Left forelimb (tissue), 1 donor: ENCODE measurements around the gene E4F1.
A peak's percentile ranks its signal among the peaks of the same experiment; 100 is the strongest.
"Not testable (repeated sequence)": the region's sequence is repeated elsewhere in the genome, so short reads cannot be mapped to it uniquely, and the experiment has no call there.

Source experiments
- DNase-seq: peaks from one replicate; pipeline ENCODE4 v3.0.0-alpha.2; 2018; ENCODE audit warnings: low spot score

The E4F1 gene

DNA sequence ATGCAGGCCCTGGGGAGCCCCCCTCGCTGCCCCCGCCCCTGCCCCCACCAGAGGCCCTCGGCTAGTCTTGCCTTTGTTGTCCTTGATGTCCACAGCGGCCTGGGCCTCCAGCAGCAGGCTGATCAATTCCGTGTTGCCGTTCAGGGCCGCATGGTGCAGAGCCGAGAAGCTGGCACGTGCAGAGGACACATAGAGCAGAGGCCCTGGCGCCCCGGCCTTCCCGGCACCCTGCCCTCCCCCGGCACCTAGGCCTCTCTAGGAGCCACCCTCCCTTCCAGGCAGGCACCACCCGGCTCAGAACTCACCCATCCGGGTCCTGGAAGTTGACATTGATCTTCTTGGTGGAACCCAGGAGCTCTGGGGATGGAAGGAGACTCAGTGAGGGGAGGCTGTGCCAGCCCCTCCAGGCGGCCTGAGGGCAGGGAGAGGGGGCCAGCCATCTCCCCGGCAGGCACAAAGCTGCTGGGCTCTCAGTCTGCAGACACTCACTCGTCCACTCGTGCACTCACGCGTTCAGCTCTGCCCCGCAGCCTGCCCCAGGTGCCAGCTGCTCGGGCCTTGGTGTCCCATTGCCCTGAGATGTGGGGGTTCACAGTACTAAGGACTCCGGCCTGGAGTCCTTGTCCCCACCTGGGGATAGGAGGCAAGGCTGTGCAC is 33.3 kb upstream of the E4F1 start:
- no peak for DNase-seq

DNA sequence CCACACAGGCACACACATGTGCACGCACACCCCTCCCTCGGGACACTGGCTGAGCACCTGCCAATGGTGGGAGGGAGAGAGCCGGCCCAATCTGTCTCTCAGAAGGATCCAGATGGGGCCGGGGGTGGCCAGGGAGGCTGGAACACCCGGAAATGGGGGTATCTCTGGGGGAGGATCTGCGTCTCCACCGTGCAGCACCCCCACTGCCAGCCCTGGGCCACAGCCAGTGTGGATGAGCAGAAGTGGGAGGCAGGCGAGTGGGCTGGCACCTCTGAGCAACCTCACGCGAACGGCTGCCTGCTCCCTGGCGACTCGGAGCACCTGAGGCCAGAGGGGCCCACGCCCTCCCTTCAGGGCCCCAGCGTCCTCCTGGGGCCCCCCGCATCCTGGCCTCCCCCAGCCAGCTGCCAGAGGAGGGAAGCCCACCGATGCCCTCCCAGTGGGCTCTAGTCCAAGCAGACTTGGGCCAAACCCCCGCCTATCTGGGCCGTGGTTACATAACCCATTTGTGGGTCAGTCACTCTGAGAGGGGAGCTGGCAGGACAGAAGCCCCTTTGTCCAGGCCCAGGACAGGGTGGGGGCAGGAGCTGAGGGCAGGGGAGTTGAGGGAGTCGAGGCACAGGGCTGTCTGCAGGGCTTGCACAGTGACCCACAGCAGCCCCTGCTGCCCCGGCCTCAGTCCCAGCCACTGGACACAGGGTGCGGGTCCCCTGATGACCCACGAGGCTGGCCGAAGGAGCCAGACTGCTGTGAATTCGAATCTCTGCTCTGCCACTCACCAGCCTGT is 32.5 kb upstream of the E4F1 start:
- no peak for DNase-seq

DNA sequence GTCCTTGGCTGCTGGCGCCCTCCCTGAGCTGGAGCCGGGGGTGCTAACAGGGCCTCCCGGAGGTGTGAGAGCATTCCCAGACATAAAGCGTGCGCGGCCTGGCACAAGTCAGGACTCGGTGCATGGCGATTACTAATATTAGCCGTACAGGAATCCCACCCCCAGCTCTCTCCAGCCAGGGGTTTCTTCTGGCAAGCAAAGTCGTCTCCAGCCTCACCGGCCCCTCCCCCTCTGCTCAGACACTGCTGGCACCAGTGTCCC is 32.0 kb upstream of the E4F1 start:
- DNase-seq, result no peak

DNA sequence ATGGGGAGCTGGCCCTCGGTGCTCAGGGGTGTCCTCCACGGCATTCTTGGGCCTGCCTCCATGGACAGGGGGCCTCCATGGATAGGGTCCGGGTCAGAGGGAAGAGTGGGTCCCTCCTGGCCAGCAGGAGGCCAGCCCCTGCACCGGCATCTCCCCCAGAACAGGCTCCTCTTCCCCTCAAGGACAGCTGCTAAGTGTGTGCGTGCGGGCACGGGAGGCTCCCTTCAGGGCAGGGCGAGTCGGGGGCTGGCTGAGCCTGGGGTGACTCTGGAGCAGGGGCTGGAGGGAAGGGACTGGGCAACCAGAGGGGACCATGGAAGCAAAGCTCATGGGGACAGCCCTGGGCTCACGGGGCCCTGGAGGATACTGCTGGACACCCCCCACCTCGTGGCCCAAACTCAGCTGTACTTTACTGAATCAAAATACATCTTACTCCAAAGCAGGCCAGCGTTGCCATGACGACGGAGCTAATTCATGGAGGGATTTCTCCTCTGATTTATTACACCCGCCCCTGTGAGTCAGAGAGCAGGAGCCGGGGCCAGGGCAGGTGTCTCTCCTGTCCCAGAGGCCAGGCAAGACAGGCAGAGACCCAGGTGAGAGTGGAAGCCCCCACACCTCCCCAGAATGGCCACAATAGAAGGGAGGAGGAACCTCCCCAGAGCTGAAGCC is 29.1 kb upstream of the E4F1 start:
- DNase-seq, result no peak

DNA sequence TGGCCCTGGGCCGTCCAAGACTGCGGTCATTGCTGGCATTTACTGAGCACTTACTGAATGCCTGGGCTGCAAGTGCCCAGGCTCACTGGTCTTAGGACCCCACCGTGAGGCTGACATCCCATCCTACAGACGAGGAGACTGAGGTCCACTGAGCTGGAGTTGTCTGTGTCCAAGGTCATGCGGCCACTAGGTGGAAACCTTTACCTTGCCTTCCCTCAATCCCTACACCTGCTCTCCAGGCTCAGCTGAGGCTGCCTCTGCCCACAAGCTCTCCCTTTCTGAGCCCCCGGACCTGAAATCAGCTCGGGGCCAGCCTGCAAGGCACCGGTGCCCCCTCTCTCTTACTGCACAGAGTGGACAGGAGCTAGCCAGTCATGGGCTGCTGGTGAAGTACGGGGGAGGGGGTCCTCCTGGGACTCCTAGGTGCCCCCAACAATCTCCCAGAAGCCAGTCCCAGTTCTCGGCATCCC is 28.5 kb upstream of the E4F1 start:
- DNase-seq, result no peak

DNA sequence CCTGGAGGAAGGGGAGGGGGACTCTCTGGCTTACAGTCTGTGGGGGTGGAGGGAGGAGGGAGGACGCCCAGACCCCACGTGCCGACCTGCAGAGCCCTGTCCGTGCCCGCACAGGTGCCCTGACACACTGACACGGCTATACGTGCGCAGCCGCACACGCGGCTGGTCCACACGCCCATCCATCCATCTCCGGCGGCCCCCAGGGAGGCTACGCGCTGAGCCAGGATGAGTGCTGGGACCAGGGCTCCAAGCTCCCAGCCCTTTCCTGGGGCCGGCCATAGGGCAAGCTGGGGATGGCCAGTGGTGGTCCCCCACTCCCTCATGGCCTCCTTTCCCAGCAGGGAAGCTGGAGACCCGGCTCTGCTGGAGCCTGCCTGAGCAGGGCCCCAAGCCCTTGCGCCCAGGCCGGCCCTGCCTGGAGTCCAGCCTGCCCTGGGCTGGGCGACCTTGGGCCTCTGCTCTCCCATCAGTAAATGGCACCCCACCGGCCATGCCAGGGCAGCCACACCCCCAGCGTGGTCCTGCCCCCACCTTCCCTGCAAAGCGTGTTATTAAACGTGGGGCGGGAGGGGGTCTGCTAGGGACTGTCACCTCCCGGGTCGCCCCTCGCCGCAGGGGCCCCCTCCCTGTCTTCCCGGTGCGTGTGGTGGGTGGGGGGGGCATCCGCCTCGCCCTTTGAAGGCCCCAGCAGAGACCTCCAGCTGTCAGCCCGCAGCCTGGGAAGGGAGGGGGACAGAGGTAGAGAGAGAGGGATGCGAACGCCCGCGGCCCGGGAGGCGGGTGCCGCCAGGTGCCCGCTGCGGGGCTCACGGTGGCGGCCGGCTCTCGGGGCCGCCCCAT is 27.8 kb upstream of the E4F1 start:
- DNase-seq, result no peak

DNA sequence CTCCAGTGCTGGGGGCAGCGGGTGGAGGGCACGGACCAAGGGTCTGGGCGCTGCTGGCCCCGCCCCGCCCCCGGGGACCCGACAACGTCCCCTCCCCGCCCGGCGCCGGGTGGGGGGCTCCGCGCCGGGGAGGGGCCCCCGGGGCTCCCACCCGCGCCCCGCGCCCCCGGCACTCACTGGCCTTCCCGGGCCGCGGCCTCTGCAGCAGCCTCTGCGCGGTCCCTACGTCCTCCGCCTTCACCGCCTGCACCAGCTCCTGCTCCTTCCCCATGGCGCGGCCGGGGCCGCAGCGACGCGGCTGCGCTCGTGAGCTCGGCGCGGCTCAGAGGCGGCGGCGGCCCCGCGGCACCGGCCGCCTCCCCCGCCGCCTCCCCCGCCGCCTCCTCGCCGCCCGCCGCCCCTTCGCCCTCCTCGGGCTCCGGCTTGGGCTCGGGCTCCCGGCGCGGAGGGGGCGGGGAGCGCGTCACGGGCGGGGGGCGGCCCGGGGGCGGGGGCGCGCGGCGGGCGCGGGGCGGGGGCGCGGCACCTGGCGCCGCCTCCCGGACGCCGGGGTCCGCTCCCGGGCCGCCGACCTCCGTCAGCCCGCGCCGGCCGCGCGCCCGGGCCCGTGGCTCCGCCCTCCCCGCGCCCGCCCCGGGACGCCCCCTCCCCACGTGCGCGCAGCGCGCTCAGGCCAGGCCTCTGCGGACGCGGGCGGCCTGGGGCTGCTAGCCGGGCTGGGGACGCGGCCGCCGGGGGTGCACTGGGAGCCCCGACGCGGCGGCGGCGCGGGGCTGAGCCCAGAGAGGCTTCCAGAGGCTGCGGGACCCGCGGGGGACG is 27.0 kb upstream of the E4F1 start, which contains the start of gene CASKIN1:
Gene CASKIN1, minus strand, starts transcription at position 444 of the 819 bp plus-strand sequence. Its CDS starts 173 bp downstream, at position 271.
- DNase-seq, result no peak

DNA sequence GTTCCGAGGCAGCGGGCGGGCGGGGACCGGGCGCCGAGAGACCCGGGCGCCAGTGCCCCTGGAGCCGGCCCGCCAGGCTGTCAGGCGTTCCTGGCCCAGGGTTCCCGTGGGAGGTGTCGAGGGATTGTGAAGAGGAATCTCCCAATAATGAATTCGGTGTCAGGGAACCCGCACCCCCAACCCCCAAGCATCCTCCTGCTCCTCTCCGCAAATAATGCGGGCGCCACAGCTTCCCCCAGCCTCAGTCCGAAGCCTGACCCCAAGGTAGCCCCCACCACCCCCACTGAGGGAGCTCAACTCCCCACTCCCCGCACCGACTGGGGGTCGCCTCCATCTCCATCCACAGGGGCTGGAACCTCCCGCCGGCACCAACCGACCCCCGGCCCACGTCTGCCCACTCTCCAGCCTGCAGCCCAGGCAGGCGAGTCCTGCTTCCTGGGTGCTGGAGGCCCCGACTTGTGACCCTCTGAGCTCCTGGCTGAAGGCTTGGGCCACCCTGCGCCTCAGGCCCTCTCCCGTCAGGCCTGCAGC is 26.3 kb upstream of the E4F1 start:
- DNase-seq, result no peak

DNA sequence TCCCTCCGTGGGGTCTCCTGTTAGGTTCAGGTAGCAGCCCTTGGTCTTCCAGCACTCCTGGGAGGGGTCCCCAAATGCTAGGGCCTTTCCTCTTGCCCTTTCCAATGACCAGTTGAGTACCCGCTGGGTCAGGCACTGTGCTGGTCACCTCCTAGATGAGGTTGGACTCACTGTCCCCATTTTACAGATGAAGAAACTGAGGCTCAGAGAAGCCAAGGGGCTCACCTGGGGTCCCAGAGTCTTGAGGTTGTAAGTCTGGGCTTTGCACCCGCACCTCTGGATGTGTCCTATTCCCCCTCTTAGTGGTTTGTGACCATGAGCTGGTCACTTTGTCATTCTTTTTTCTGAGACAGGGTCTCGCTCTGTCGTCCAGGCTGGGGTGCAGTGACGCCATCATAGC is 25.6 kb upstream of the E4F1 start:
- DNase-seq, result no peak

DNA sequence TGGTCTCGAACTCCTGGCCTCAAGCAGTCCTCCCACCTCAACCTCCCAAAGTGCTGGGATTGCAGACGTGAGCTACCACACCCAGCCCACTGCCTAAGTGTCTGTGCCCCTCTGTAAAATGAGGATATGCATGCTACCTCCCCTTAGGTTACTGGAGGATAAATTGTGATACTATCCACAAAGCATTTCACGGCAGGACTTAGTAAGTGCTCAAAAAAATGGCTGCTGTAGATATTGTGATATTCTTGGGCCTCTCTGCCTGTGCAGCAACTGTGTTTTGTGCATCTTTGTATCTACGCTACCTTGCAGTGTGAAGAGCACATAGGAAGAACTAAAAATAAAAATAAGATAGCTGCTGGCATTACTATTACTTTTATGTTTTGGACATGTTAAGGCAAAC is 25.1 kb upstream of the E4F1 start:
- DNase-seq, result no peak

DNA sequence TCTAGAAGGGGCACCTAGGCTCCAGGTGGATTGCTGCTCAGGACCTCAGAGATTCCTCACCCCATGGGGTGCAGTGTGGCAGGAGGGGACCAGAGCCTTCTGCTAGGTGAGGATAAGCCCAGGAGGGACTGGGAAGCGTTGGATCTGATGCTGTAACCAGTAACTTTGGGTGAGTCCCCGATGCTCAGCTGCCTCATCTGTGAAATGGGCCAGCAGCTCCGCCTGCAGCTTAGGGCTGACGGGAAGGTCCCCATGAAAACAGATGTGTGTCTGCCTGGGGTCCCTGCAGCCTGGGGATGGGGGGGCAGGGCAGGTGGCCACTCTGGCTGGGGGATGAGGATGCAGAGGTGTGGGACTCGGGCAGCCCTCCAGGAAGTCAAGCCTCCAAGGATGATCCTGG is 24.3 kb upstream of the E4F1 start:
- DNase-seq, result no peak

DNA sequence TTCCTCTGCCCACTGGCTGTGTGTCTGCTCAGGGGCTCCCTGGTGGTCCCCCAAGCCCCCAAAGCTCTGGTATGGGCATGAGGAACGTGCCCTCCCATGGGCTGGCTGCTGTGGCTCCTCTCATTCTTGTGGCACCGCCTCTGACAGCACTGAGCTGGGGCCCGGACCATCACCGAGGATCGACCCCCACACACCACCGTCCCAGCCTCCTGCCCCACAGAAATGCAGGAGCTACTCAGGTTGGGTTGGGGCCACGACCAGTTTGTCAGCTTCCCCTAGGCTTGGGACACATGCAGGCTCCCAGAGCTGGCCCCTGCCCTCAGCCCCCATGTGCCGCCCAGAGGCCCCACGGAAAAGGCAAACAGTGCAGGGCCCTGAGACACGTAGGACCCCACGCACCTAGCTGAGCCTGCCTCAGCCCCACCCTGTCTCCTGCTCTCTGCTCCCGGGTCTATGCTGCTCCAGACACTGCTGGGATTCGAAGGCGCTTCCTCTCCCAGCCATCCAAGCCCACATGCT is 23.7 kb upstream of the E4F1 start:
- no peak for DNase-seq

DNA sequence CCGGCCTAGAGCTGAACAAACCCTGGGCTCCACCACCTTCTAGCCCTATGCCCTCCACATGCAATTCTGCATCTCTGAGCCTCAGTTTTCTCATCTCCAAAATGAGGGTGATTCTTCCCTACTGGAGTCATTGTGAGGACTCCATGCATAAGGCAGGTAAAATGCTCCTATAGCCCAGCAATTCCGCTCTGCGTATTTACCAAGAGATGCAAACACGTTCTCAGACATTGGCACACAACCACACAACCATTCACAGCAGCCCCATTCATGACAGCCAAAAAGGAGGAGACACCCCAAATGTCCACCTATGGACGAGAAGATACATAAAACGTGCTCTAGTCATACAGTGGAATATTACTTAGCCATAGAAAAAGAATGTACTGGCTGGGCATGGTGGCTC is 23.1 kb upstream of the E4F1 start:
- DNase-seq, result no peak

DNA sequence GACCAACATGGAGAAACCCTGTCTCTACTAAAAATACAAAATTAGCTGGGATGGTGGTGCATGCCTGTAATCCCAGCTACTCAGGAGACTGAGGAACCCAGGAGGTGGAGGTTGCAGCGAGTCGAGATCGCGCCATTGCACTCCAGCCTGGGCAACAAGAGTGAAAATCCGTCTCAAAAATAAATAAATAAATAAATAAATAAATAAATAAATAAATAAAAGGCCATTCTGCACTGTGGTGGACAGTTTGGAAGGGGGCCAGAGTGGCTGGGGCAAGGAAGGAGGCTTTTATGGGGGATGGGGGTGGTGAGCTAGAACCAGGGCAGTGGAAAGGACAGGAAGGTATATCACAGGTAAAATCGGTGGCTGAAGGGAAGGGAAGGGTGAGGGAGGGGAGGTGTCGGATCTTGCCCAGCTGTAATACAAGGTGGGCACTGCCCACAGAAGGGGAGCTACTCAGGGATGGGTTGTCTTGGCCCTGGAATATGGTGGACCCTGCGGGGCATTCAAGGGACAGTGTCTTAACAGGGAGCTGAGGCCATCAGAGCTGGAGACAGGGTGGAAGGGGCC is 20.2 kb upstream of the E4F1 start:
- DNase-seq, result not testable (repeated sequence)

DNA sequence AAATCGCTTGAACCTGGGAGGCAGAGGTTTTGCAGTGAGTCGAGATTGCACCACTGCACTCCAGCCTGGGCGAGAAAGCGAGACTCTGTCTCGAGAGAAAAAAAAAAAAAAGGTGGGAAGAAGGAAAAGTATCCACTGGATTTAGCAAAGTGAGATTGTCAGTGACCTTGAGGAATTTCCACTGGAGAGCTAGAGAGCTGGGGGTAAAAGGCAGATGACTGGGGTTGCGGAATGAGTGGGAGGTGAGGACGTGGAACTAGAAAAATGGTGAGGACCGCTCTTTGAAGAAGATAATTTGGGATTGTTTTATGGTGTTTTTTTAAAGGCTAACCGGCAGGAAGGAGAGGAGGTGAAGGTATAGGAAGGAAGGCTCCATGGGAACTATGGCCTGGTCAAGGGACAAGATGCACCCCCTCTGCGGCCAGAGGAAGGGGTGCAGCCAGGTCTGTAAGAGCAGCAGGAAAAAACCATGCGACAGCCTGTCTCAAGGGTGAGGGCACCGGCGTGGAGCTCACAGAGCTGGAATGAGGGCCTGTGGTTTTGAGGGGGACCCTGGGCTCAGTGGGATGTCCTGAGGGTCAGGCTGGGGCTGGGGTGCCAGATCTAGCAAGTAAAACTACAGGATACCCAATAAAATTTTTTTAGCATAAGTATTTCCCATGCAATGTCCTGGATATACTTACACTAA is 18.8 kb upstream of the E4F1 start:
- no peak for DNase-seq

DNA sequence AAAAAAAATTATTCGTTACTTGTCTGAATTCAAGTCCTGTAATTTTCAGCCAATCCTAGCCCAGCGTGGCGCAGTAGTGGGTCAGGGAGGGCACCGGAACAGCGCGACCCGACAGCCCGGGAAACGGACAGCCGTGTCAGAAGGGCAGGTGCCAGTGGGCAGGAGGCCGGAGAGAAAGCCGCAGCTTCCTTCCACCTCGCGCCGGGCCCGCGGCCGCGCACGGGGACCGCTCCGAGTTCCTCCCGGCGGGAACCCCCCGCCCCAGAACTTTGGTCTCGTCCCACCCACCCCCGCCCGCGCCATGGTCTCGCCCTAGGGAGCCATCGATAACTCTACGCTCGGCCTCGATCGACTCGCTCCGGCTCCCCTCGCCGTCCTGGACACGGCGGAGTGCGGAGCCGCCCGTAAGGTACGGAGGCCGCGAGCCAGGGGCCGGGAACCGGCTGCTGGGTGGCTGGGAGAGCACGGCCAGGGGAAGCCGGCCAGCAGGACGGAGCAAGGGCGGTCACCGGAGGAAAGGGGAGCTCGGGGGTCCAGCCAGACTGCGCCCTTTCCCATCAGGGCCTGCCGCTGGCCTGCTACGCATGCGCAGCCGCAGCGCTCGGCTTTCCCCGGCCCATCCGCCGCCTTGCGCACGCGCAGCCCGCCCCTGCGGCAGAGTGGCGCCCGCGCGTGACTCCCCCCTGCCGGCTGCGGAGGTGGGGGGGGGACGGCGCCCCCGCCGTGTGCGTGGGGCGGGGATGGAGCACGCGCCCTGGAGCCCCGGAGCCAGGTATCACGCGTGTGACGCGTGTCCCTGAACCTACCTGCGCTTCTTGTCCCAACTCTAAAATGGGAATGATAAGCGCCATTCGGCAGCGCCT is 18.1 kb upstream of the E4F1 start, which contains the start of gene MLST8:
Gene MLST8, plus strand, starts transcription at position 351 of the 863 bp plus-strand sequence. CDS start 632 bp downstream, outside the sequence.
- DNase-seq, result peak; percentile 95

DNA sequence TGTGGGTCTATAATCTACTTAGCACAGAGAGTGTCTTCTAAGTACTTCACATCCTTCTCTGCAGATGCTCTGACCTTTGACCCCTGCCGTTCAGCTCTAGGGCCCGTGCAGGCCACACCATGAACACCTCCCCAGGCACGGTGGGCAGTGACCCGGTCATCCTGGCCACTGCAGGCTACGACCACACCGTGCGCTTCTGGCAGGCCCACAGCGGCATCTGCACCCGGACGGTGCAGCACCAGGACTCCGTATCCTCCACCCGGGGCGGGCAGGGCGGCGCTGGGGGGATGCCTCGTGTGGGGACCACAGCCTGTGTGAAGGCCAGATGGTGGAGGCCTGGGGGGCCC is 17.5 kb upstream of the E4F1 start:
- no peak for DNase-seq

DNA sequence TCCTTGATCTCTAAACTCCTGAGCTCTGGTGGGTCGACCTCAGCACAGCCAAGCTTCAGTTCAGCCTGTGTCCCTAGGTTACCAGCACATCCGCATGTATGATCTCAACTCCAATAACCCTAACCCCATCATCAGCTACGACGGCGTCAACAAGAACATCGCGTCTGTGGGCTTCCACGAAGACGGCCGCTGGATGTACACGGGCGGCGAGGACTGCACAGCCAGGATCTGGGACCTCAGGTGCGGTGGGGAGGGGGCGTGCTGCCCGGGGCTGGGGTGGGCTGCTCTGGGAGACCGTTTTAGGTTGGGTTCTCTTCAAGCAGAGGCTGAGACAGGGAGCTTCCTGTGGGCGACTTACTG is 17.0 kb upstream of the E4F1 start:
- no peak for DNase-seq

DNA sequence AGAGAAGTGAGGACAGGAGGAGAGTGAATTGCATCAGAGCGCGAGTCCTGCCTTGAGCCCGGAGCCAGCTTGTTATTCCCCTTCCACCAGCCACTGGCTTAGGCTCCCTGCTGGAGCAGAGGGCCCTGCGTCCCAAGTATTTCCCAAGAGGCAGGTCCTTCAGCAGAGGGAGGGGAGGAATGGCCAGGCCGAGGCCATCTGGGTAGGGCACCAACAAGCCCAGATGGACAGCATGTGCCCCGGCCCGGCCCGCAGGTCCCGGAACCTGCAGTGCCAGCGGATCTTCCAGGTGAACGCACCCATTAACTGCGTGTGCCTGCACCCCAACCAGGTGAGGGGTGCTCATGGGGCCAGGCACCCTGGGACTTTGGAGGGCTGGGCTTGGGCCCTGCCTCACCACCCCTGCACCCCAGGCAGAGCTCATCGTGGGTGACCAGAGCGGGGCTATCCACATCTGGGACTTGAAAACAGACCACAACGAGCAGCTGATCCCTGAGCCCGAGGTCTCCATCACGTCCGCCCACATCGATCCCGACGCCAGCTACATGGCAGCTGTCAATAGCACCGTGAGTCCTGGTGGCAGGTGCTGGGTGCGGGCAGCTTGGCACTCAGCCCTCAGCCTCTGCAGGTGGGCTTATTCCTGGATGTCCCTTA is 16.5 kb upstream of the E4F1 start:
- DNase-seq, result no peak
